GM19397 (cell line): Measurements from ENCODE around the gene PLPP2.

Experiments used
- ATAC-seq: cut with Tn5 transposase; IDR thresholded peaks from one replicate; pipeline ENCODE4 v1.9.1; 2021; ENCODE audit warnings: mild to moderate bottlenecking, moderate library complexity; ENCODE audit not compliant: unreplicated experiment

Gene PLPP2

GRCh38 chr19:317710-318508 lies 26.7 kb upstream of the PLPP2 start:
- ATAC-seq: no peak

- ATAC-seq: no peak
Measured at GRCh38 chr19:315811-316210, 24.6 kb upstream of the PLPP2 start.

GRCh38 chr19:313988-314815 lies 23.0 kb upstream of the PLPP2 start:
- ATAC-seq: no peak

- no peak for ATAC-seq
Measured at GRCh38 chr19:313169-313987, 22.2 kb upstream of the PLPP2 start.

GRCh38 chr19:311813-312261 lies 20.6 kb upstream of the PLPP2 start:
- ATAC-seq: no peak

- ATAC-seq: no peak
Measured at GRCh38 chr19:310781-311496, 19.7 kb upstream of the PLPP2 start.

- no peak for ATAC-seq
Measured at GRCh38 chr19:310141-310651, 19.0 kb upstream of the PLPP2 start.

GRCh38 chr19:309206-309565 lies 18.0 kb upstream of the PLPP2 start:
- no peak for ATAC-seq

- ATAC-seq: no peak
Measured at GRCh38 chr19:308471-309205, 17.4 kb upstream of the PLPP2 start.

- no peak for ATAC-seq
Measured at GRCh38 chr19:307793-308420, 16.7 kb upstream of the PLPP2 start.

GRCh38 chr19:307111-307531 lies 15.9 kb upstream of the PLPP2 start:
- ATAC-seq: no peak

- ATAC-seq: no peak
Measured at GRCh38 chr19:306151-306900, 15.1 kb upstream of the PLPP2 start.

GRCh38 chr19:305240-306150 lies 14.3 kb upstream of the PLPP2 start:
- no peak for ATAC-seq

- ATAC-seq: no peak
Measured at GRCh38 chr19:296476-297225, 5.4 kb upstream of the PLPP2 start.

GRCh38 chr19:295687-296370 lies 4.6 kb upstream of the PLPP2 start:
- ATAC-seq: no peak
